Measurements from ENCODE around the gene TGIF2.

Gene TGIF2

GRCh38 chr20:36573103-36573797 lies at the start of gene TGIF2:
TGIF2 (plus strand) TSS chr20:36573597; CDS start chr20:36578775, 5,178 bp downstream.
- DNase-seq = peak in 1 of 2 donors; percentile 44

- no peak for DNase-seq
These were observed 47.6 kb upstream of the TGIF2 start for GRCh38 chr20:36525620-36526365.

- no peak for DNase-seq
These were observed 46.8 kb upstream of the TGIF2 start for GRCh38 chr20:36526521-36527011.

GRCh38 chr20:36527331-36528125 lies 45.9 kb upstream of the TGIF2 start:
- no peak for DNase-seq

GRCh38 chr20:36528176-36528874 lies 45.1 kb upstream of the TGIF2 start:
- no peak for DNase-seq

GRCh38 chr20:36528875-36529417 lies 44.5 kb upstream of the TGIF2 start:
- no peak for DNase-seq

GRCh38 chr20:36532388-36532787 lies 41.0 kb upstream of the TGIF2 start:
- no peak for DNase-seq

- no peak for DNase-seq
These were observed 40.6 kb upstream of the TGIF2 start for GRCh38 chr20:36532822-36533221.

- no peak for DNase-seq
These were observed 35.2 kb upstream of the TGIF2 start for GRCh38 chr20:36538026-36538722.

GRCh38 chr20:36540551-36541211 lies 32.7 kb upstream of the TGIF2 start:
- peak; percentile 25 to 50 for DNase-seq

- DNase-seq = peak; percentile 29 to 43
These were observed 32.1 kb upstream of the TGIF2 start, which contains the start of gene MYL9 for GRCh38 chr20:36541227-36541767. MYL9 (plus strand) TSS chr20:36541519; CDS start chr20:36544885, 3,366 bp downstream.

- DNase-seq = peak; percentile 14 to 45
These were observed 31.5 kb upstream of the TGIF2 start for GRCh38 chr20:36541768-36542488.

GRCh38 chr20:36542516-36543183 lies 30.7 kb upstream of the TGIF2 start:
- DNase-seq = no peak

GRCh38 chr20:36543184-36544133 lies 29.9 kb upstream of the TGIF2 start:
- peak; percentile 8 to 62 for DNase-seq

- no peak for DNase-seq
These were observed 29.0 kb upstream of the TGIF2 start for GRCh38 chr20:36544134-36545018.

GRCh38 chr20:36546111-36546736 lies 27.2 kb upstream of the TGIF2 start:
- DNase-seq = no peak

All from inflammatory macrophage treated with lipopolysaccharide for 1 hour (primary cell).